Measurements from ENCODE around the gene GINS2. TPM values are rescaled to one million over a fixed set of nuclear protein-coding genes. Genes with fewer than 3 reads are reported as not detected.
A peak's percentile ranks its signal among the peaks of the same experiment; 100 is the strongest.

GINS2 gene
- total RNA-seq = 1 to 10 TPM; 1.2 to 1.4 TPM
- 1 to 10 TPM in 1 of 2 donors, under 1 TPM in 1; 0.55 to 1.3 TPM for polyA plus RNA-seq

GRCh38 chr16:85688586-85689284, at the start of gene GINS2:
Gene GINS2 (minus strand): TSS chr16:85688954. CDS start chr16:85688898, 56 bp downstream.
- Mint-ChIP-seq H3K4me3 (peak within 1 kb of the TSS; percentile 71 to 85 (median 82)), H3K4me1 (peaks cover 0 to 14% (median 8%) of the 10 kb centered on the region in 4 donors), H3K9me3 (no peaks in the 10 kb centered on the region), H3K27me3 (peaks cover 0 to 2% of the 10 kb centered on the region in 2 donors), H3K27ac (peak within 1 kb of the TSS in 4 of 7 donors; percentile 53 to 76 (median 68)), H3K36me3 (no peaks in the 10 kb centered on the region)
- H3K36me3 ChIP-seq (ENCODE audit: insufficient read depth, low read length) = no peaks in the 10 kb centered on the region
- peak within 1 kb of the TSS; percentile 23 to 75 for H3K4me3 ChIP-seq (ENCODE audit: low read length in 2 of 2)
- POLR2A ChIA-PET (ENCODE audit: partially characterized antibody) = interaction anchor here (0.9 kb wide), 1 partner anchor 16 kb away, joined by 3 read pairs; no protein-coding TSS in a partner anchor
- H3K9me3 ChIP-seq (ENCODE audit: control insufficient read depth in 1 of 2, low read length in 2 of 2) = no peaks in the 10 kb centered on the region
- H3K4me1 ChIP-seq (ENCODE audit: insufficient read depth, low read length) = peaks cover 23% of the 10 kb centered on the region
- intact Hi-C loops (cut with micrococcal nuclease) = loop anchor here (1.0 to 10.0 kb wide), 5 partner anchors 13 to 1574 kb away; partner anchors contain the start of genes COX4I1, EMC8 and MBTPS1
- CTCF ChIA-PET (ENCODE audit: partially characterized antibody) = no interaction called here
- no peaks in the 10 kb centered on the region for H3K27me3 ChIP-seq (ENCODE audit: insufficient read depth, low read length)
- H3K27ac ChIP-seq (ENCODE audit: low read depth, low read length) = peak within 1 kb of the TSS; percentile 34
- DNase-seq = peak; percentile 88 to 91 (median 90)

GRCh38 chr16:85736921-85737320, 48.2 kb upstream of the GINS2 start:
- H3K4me1 Mint-ChIP-seq = peaks cover 10 to 34% (median 17%) of the 10 kb centered on the region in 4 donors
- H3K36me3 ChIP-seq (ENCODE audit: insufficient read depth, low read length) = no peaks in the 10 kb centered on the region
- intact Hi-C loops (cut with micrococcal nuclease) = no loop called here
- H3K27ac Mint-ChIP-seq = no peak overlapping the region
- CTCF ChIA-PET (ENCODE audit: partially characterized antibody) = interaction anchor here (0.9 to 1.4 kb wide), 3 partner anchors 18 to 121 kb away, joined by 3 to 6 read pairs (median 3); no protein-coding TSS in a partner anchor
- no peaks in the 10 kb centered on the region for H3K27me3 Mint-ChIP-seq
- H3K4me1 ChIP-seq (ENCODE audit: insufficient read depth, low read length) = peaks cover 30% of the 10 kb centered on the region
- H3K27ac ChIP-seq (ENCODE audit: low read depth, low read length) = no peak overlapping the region
- H3K27me3 ChIP-seq (ENCODE audit: insufficient read depth, low read length) = no peaks in the 10 kb centered on the region
- POLR2A ChIA-PET (ENCODE audit: partially characterized antibody) = no interaction called here
- H3K4me3 ChIP-seq (ENCODE audit: low read length in 2 of 2) = no peak overlapping the region
- H3K9me3 Mint-ChIP-seq = no peaks in the 10 kb centered on the region
- H3K4me3 Mint-ChIP-seq = no peak overlapping the region
- no peaks in the 10 kb centered on the region for H3K9me3 ChIP-seq (ENCODE audit: control insufficient read depth in 1 of 2, low read length in 2 of 2)
- no peak for DNase-seq
- no peaks in the 10 kb centered on the region for H3K36me3 Mint-ChIP-seq

- H3K9me3 Mint-ChIP-seq = no peaks in the 10 kb centered on the region
- no peaks in the 10 kb centered on the region for H3K36me3 Mint-ChIP-seq
- peaks cover 10 to 34% (median 17%) of the 10 kb centered on the region in 4 donors for H3K4me1 Mint-ChIP-seq
- Histone ChIP-seq H3K27ac (ENCODE audit: low read depth, low read length) (no peak overlapping the region), H3K4me1 (ENCODE audit: insufficient read depth, low read length) (peaks cover 30% of the 10 kb centered on the region), H3K27me3 (ENCODE audit: insufficient read depth, low read length) (no peaks in the 10 kb centered on the region), H3K36me3 (ENCODE audit: insufficient read depth, low read length) (no peaks in the 10 kb centered on the region), H3K4me3 (ENCODE audit: low read length in 2 of 2) (no peak overlapping the region), H3K9me3 (ENCODE audit: control insufficient read depth in 1 of 2, low read length in 2 of 2) (no peaks in the 10 kb centered on the region)
- peak overlapping the region in 7 of 8 donors; percentile 41 to 81 (median 75) for H3K4me3 Mint-ChIP-seq
- DNase-seq = no peak
- ChIA-PET POLR2A (ENCODE audit: partially characterized antibody) (interaction anchor here (1.3 kb wide), 1 partner anchor 10 kb away, joined by 3 read pairs; no protein-coding TSS in a partner anchor), CTCF (ENCODE audit: partially characterized antibody) (interaction anchor here (0.9 to 1.1 kb wide), 3 partner anchors 10 to 120 kb away, joined by 3 to 5 read pairs (median 3); no protein-coding TSS in a partner anchor)
- intact Hi-C loops (cut with micrococcal nuclease) = loop anchor here (1.0 kb wide), 1 partner anchor 47 kb away; no protein-coding TSS in a partner anchor
- H3K27ac Mint-ChIP-seq = peak overlapping the region in 6 of 7 donors; percentile 66 to 89 (median 76)
- H3K27me3 Mint-ChIP-seq = no peaks in the 10 kb centered on the region
Measured at GRCh38 chr16:85735946-85736345, 47.2 kb upstream of the GINS2 start.

GRCh38 chr16:85735225-85735635, 46.5 kb upstream of the GINS2 start:
- POLR2A ChIA-PET (ENCODE audit: partially characterized antibody) = interaction anchor here (1.2 to 1.3 kb wide), 2 partner anchors 10 to 17 kb away, joined by 3 read pairs; no protein-coding TSS in a partner anchor
- Histone ChIP-seq H3K4me3 (ENCODE audit: low read length in 2 of 2) (peak overlapping the region in 1 of 2 donors; percentile 51), H3K27me3 (ENCODE audit: insufficient read depth, low read length) (no peaks in the 10 kb centered on the region), H3K9me3 (ENCODE audit: control insufficient read depth in 1 of 2, low read length in 2 of 2) (no peaks in the 10 kb centered on the region), H3K36me3 (ENCODE audit: insufficient read depth, low read length) (no peaks in the 10 kb centered on the region), H3K4me1 (ENCODE audit: insufficient read depth, low read length) (peaks cover 30% of the 10 kb centered on the region), H3K27ac (ENCODE audit: low read depth, low read length) (peak overlapping the region; percentile 17)
- Mint-ChIP-seq H3K4me3 (peak overlapping the region; percentile 66 to 81 (median 74)), H3K27me3 (no peaks in the 10 kb centered on the region), H3K27ac (peak overlapping the region; percentile 65 to 89 (median 79)), H3K4me1 (peaks cover 10 to 34% (median 17%) of the 10 kb centered on the region in 4 donors), H3K9me3 (no peaks in the 10 kb centered on the region), H3K36me3 (no peaks in the 10 kb centered on the region)
- intact Hi-C loops (cut with micrococcal nuclease) = loop anchor here (1.0 kb wide), 1 partner anchor 46 kb away; no protein-coding TSS in a partner anchor
- DNase-seq = peak; percentile 61 to 80 (median 70)
- CTCF ChIA-PET (ENCODE audit: partially characterized antibody) = interaction anchor here (1.0 kb wide), 1 partner anchor 9 kb away, joined by 5 read pairs; no protein-coding TSS in a partner anchor

- no peak for DNase-seq
- peak overlapping the region; percentile 59 to 89 (median 79) for H3K27ac Mint-ChIP-seq
- Histone ChIP-seq H3K9me3 (ENCODE audit: control insufficient read depth in 1 of 2, low read length in 2 of 2) (no peaks in the 10 kb centered on the region), H3K4me1 (ENCODE audit: insufficient read depth, low read length) (peaks cover 30% of the 10 kb centered on the region), H3K4me3 (ENCODE audit: low read length in 2 of 2) (peak overlapping the region in 1 of 2 donors; percentile 51), H3K36me3 (ENCODE audit: insufficient read depth, low read length) (no peaks in the 10 kb centered on the region), H3K27me3 (ENCODE audit: insufficient read depth, low read length) (no peaks in the 10 kb centered on the region), H3K27ac (ENCODE audit: low read depth, low read length) (peak overlapping the region; percentile 17)
- peak overlapping the region; percentile 66 to 81 (median 74) for H3K4me3 Mint-ChIP-seq
- intact Hi-C loops (cut with micrococcal nuclease) = loop anchor here (1.0 kb wide), 1 partner anchor 45 kb away; no protein-coding TSS in a partner anchor
- POLR2A ChIA-PET (ENCODE audit: partially characterized antibody) = interaction anchor here (1.2 to 1.3 kb wide), 2 partner anchors 11 to 17 kb away, joined by 3 read pairs; no protein-coding TSS in a partner anchor
- H3K9me3 Mint-ChIP-seq = no peaks in the 10 kb centered on the region
- H3K27me3 Mint-ChIP-seq = no peaks in the 10 kb centered on the region
- CTCF ChIA-PET (ENCODE audit: partially characterized antibody) = no interaction called here
- peaks cover 11 to 34% (median 19%) of the 10 kb centered on the region in 4 donors for H3K4me1 Mint-ChIP-seq
- no peaks in the 10 kb centered on the region for H3K36me3 Mint-ChIP-seq
Measured at GRCh38 chr16:85734311-85735017, 45.7 kb upstream of the GINS2 start.

- no peaks in the 10 kb centered on the region for H3K9me3 Mint-ChIP-seq
- no peaks in the 10 kb centered on the region for H3K27me3 ChIP-seq (ENCODE audit: insufficient read depth, low read length)
- no peaks in the 10 kb centered on the region for H3K36me3 Mint-ChIP-seq
- H3K27ac Mint-ChIP-seq = peak overlapping the region in 2 of 7 donors; percentile 15 to 67
- intact Hi-C loops (cut with micrococcal nuclease) = no loop called here
- no peaks in the 10 kb centered on the region for H3K27me3 Mint-ChIP-seq
- H3K4me1 ChIP-seq (ENCODE audit: insufficient read depth, low read length) = peaks cover 30% of the 10 kb centered on the region
- H3K4me1 Mint-ChIP-seq = peaks cover 12 to 34% (median 19%) of the 10 kb centered on the region in 4 donors
- no peak overlapping the region for H3K27ac ChIP-seq (ENCODE audit: low read depth, low read length)
- CTCF ChIA-PET (ENCODE audit: partially characterized antibody) = interaction anchor here (0.6 kb wide), 1 partner anchor 12 kb away, joined by 4 read pairs; no protein-coding TSS in a partner anchor
- H3K4me3 ChIP-seq (ENCODE audit: low read length in 2 of 2) = no peak overlapping the region
- no peaks in the 10 kb centered on the region for H3K9me3 ChIP-seq (ENCODE audit: control insufficient read depth in 1 of 2, low read length in 2 of 2)
- no peak for DNase-seq
- no peaks in the 10 kb centered on the region for H3K36me3 ChIP-seq (ENCODE audit: insufficient read depth, low read length)
- peak overlapping the region in 1 of 8 donors; percentile 45 for H3K4me3 Mint-ChIP-seq
- POLR2A ChIA-PET (ENCODE audit: partially characterized antibody) = no interaction called here
Measured at GRCh38 chr16:85733839-85734170, 45.1 kb upstream of the GINS2 start.

Data from CD4-positive, alpha-beta memory T cell (primary cell).